ENCODE results near the gene TMEM175.

Gene TMEM175

DNA sequence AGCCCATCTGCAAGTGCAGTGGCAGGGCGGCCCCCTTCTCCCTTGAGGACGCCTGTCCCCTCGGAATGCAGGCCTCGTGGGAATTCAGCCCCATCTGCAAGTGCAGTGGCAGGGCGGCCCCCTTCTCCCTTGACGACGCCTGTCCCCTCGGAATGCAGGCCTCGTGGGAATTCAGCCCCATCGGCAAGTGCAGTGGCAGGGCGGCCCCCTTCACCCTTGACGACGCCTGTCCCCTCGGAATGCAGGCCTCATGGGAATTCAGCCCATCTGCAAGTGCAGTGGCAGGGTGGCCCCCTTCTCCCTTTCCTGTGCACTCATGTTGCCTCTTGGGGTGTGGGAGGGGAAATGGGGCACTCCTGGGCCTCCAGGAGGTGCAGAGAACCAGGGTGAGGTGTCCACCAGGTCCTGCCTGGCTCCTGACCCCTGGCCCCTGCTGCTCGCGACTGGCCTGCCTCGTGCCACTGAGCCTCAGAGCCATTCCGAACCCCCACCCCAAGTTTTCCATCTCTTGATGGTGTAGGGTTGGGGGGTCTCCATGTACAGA, 67.7 kb downstream of the TMEM175 start:
- no peak for TF ChIP-seq ZFX (IDR thresholded peaks at IDR 0.05; ENCODE audit: borderline replicate concordance)
- TF ChIP-seq, protein P1, sequence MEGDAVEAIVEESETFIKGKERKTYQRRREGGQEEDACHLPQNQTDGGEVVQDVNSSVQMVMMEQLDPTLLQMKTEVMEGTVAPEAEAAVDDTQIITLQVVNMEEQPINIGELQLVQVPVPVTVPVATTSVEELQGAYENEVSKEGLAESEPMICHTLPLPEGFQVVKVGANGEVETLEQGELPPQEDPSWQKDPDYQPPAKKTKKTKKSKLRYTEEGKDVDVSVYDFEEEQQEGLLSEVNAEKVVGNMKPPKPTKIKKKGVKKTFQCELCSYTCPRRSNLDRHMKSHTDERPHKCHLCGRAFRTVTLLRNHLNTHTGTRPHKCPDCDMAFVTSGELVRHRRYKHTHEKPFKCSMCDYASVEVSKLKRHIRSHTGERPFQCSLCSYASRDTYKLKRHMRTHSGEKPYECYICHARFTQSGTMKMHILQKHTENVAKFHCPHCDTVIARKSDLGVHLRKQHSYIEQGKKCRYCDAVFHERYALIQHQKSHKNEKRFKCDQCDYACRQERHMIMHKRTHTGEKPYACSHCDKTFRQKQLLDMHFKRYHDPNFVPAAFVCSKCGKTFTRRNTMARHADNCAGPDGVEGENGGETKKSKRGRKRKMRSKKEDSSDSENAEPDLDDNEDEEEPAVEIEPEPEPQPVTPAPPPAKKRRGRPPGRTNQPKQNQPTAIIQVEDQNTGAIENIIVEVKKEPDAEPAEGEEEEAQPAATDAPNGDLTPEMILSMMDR (IDR thresholded peaks at IDR 0.05) = no peak
- H3K27ac ChIP-seq = no peak overlapping the region

DNA sequence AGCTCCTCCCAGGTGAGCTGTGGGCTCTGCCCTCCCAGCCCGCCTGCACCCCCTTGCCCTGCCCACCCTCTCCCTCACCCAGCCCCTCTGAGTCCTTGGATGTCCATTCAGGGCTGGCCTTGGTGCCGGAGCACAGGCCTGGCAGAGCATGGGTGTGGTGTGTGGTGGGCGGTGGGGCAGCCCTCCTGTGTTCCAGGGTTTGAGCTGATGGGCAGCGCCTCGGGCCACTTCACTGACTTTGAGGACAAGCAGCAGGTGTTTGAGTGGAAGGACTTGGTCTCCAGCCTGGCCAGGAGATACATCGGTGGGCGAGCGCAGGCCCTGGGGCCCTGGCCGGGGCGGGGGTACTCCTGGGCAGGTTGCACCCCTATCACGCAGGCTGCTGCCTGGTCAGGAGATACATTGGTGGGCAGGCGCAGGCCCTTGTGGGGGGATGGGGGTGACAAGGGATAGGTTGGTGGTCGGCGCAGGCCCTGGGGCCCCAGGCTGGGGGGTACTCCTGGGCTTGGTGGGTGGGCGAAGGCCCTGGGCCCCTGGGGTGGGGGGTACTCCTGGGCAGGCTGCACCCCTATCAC, 68.5 kb downstream of the TMEM175 start:
- H3K27ac ChIP-seq = no peak overlapping the region
- TF ChIP-seq, protein P1 (IDR thresholded peaks at IDR 0.05) = no peak
- TF ChIP-seq ZFX (IDR thresholded peaks at IDR 0.05; ENCODE audit: borderline replicate concordance) = no peak

DNA sequence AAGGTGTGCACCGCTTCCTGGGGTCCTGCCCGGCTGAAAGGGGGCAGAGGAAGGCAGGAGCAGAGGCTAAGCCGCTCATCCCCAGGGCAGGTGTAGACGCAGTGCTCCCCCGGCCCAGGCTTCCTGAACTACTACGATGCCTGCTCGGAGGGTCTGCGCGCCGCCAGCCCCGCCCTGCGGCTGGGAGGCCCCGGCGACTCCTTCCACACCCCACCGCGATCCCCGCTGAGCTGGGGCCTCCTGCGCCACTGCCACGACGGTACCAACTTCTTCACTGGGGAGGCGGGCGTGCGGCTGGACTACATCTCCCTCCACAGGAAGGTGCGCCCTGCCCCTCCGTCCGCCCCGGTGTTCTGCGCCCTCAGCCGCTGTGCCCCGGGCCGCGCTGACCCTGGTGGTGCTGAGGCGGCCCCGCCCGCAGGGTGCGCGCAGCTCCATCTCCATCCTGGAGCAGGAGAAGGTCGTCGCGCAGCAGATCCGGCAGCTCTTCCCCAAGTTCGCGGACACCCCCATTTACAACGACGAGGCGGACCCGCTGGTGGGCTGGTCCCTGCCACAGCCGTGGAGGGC, 69.4 kb downstream of the TMEM175 start:
- no peak overlapping the region for H3K27ac ChIP-seq
- TF ChIP-seq, protein P1 (IDR thresholded peaks at IDR 0.05) = no peak
- TF ChIP-seq ZFX (IDR thresholded peaks at IDR 0.05; ENCODE audit: borderline replicate concordance) = no peak

DNA sequence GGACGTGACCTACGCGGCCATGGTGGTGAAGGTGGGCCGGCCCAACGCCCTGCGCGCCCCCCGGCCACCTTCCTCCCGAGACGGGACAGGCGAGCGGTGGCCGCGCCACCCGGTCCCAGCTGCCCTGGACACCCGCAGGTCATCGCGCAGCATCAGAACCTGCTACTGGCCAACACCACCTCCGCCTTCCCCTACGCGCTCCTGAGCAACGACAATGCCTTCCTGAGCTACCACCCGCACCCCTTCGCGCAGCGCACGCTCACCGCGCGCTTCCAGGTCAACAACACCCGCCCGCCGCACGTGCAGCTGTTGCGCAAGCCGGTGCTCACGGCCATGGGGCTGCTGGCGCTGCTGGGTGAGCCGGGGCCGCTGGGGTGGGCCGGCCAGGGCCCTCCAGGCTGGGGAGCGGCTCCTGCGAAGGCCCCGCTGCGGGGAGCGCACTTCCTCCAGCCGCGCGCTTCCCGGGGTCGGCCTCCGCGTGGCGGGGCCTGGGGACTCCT, 69.9 kb downstream of the TMEM175 start:
- no peak overlapping the region for H3K27ac ChIP-seq
- TF ChIP-seq, protein P1 (IDR thresholded peaks at IDR 0.05) = no peak
- no peak for TF ChIP-seq ZFX (IDR thresholded peaks at IDR 0.05; ENCODE audit: borderline replicate concordance)

DNA sequence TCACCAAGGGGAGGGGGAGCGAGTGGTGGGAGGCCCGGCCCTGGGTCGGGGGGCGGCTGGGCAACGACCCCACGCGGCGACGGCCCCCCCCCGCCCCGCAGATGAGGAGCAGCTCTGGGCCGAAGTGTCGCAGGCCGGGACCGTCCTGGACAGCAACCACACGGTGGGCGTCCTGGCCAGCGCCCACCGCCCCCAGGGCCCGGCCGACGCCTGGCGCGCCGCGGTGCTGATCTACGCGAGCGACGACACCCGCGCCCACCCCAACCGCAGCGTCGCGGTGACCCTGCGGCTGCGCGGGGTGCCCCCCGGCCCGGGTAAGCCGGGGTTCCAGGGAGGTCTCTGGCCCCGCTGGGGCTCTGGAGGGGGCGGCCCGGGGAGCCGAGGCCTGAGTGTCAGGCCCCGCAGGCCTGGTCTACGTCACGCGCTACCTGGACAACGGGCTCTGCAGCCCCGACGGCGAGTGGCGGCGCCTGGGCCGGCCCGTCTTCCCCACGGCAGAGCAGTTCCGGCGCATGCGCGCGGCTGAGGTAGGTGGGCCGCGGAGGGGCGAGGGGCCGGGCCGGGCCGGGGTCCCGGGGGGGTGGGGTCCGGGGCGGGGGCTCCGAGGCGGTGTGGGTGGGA, 70.5 kb downstream of the TMEM175 start:
- H3K27ac ChIP-seq = no peak overlapping the region
- no peak for TF ChIP-seq ZFX (IDR thresholded peaks at IDR 0.05; ENCODE audit: borderline replicate concordance)
- TF ChIP-seq, protein P1 (IDR thresholded peaks at IDR 0.05) = no peak

DNA sequence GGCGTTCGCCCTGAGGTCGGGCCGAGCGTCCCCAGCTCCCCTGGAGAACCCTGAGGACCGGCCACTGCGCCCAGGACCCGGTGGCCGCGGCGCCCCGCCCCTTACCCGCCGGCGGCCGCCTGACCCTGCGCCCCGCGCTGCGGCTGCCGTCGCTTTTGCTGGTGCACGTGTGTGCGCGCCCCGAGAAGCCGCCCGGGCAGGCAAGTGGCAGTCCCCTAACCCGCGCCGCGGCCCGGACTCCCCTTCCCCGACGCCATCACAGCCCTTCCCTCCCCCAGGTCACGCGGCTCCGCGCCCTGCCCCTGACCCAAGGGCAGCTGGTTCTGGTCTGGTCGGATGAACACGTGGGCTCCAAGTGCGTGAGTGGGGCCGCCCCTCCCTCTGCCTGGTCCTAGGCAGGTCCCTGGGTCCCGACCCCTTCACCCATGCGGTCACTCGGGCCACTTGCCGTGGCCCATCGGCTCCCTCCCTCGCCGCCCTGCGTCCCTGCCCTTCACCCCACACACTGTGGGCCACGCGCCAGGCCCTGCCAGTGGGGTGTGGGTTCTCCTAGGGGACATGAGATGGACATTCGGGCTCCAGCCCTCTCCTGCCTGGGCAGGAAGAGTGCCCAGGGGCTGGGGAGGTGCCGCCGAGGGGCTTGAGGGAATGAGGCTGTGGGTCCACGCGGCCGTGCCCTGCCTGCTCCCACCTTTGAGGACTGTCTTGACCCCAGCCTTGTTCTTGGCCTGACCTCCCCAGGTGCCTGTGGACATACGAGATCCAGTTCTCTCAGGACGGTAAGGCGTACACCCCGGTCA, 71.2 kb downstream of the TMEM175 start:
- H3K27ac ChIP-seq = no peak overlapping the region
- TF ChIP-seq, protein P1 (IDR thresholded peaks at IDR 0.05) = no peak
- no peak for TF ChIP-seq ZFX (IDR thresholded peaks at IDR 0.05; ENCODE audit: borderline replicate concordance)
